Fibroblast of lung (primary cell): Measurements from ENCODE around the gene OXER1. TPM values are rescaled to one million over a fixed set of nuclear protein-coding genes. Genes with fewer than 3 reads are reported as not detected.

Source experiments
- DNase-seq, 2 donors: peaks; one replicate each; pipeline versions ENCODE4 v3.0.0 to v3.0.0-alpha.2; 2010; ENCODE audit warnings: low read depth in 2 of 2
- H2AFZ ChIP-seq: 2 replicates; pipeline ENCODE4 v1.5.1; 2012; ENCODE audit warnings: low read length, control low read depth, inconsistent platforms
- H3K27ac ChIP-seq: 2 replicates; pipeline ENCODE4 v1.5.1; 2011; ENCODE audit warnings: low read length, control low read depth; ENCODE audit not compliant: insufficient read depth
- H3K27me3 ChIP-seq: 2 replicates; pipeline ENCODE4 v1.5.1; 2011; ENCODE audit warnings: mild to moderate bottlenecking, low read length; ENCODE audit not compliant: control insufficient read depth, insufficient read depth
- H3K36me3 ChIP-seq: 2 replicates; pipeline ENCODE4 v1.5.1; 2011; ENCODE audit warnings: low read length; ENCODE audit not compliant: control insufficient read depth, insufficient read depth
- H3K4me1 ChIP-seq: 2 replicates; pipeline ENCODE4 v1.5.1; 2011; ENCODE audit warnings: low read length; ENCODE audit not compliant: control insufficient read depth, insufficient read depth; ENCODE audit errors: extremely low read depth
- H3K4me2 ChIP-seq: 2 replicates; pipeline ENCODE4 v1.5.1; 2011; ENCODE audit warnings: low read length, control low read depth; ENCODE audit not compliant: insufficient read depth; ENCODE audit errors: extremely low read depth
- H3K4me3 ChIP-seq, 4 experiments: fragments of 200-600 bp in 1 of 4; sonication (generic) in 1 of 4; replicated peaks in 1 of 4; 2 replicates each; pipeline ENCODE4 v1.5.1; 2011 to 2016; ENCODE audit warnings: low read length in 4 of 4, low read depth in 3 of 4, mild to moderate bottlenecking in 3 of 4, control low read depth in 2 of 4, inconsistent platforms in 1 of 4, mixed read lengths in 1 of 4; ENCODE audit not compliant: insufficient read depth in 1 of 4; ENCODE audit errors: control extremely low read depth in 1 of 4
- H3K79me2 ChIP-seq: 2 replicates; pipeline ENCODE4 v1.5.1; 2012; ENCODE audit warnings: mild to moderate bottlenecking, low read length, inconsistent platforms; ENCODE audit not compliant: control insufficient read depth, insufficient read depth
- H3K9ac ChIP-seq: 2 replicates; pipeline ENCODE4 v1.5.1; 2011; ENCODE audit warnings: mild to moderate bottlenecking, low read length, control low read depth; ENCODE audit not compliant: insufficient read depth
- H3K9me3 ChIP-seq: 2 replicates; pipeline ENCODE4 v1.5.1; 2012; ENCODE audit warnings: low read depth, low read length; ENCODE audit not compliant: control insufficient read depth, insufficient read depth
- H4K20me1 ChIP-seq: 2 replicates; pipeline ENCODE4 v1.5.1; 2011; ENCODE audit warnings: low read length; ENCODE audit not compliant: control insufficient read depth, insufficient read depth; ENCODE audit errors: extremely low read depth
- EZH2 ChIP-seq: IDR thresholded peaks from 2 replicates; pipeline ENCODE4 v1.5.1; 2012; ENCODE audit warnings: low read length, control low read depth, mild to moderate bottlenecking; ENCODE audit errors: missing control alignments
- polyA plus RNA-seq, 2 donors: library from polyadenylated mRNA; depleted of rRNA in 1 of 2; stranded (reverse) in 1 of 2; unstranded in 1 of 2; fragments of >200 nt; gene quantifications; 2 replicates each; pipeline ENCODE4 v1.2.1, GENCODE V29; 2011 to 2012; ENCODE audit warnings: missing spikeins in 1 of 2
- total RNA-seq: library from RNA; depleted of rRNA; stranded (reverse); fragments of >200 nt; gene quantifications from 2 replicates; pipeline ENCODE4 v1.2.1, GENCODE V29; 2014
- TF ChIP-seq, protein P1 (sequence below), 2 donors: IDR thresholded peaks in 1 of 2; conservative IDR thresholded peaks in 1 of 2; 1 replicate in 1 of 2; 2 replicates in 1 of 2; pipeline ENCODE4 v1.5.1; 2011 to 2012; ENCODE audit warnings: low read length in 2 of 2, control low read depth in 1 of 2, inconsistent platforms in 1 of 2, low read depth in 1 of 2, mild to moderate bottlenecking in 1 of 2

The OXER1 gene
- total and polyA plus RNA-seq, 2 donors (not counting 1 experiment from before 2014, with no cell fraction given), result 0.17 TPM; not detected in 1

- Histone ChIP-seq H4K20me1 (no peaks in the 10 kb centered on the region), H3K9ac (no peak overlapping the region), H3K36me3 (no peaks in the 10 kb centered on the region), H3K4me2 (no peak overlapping the region), H3K27me3 (no peaks in the 10 kb centered on the region), H3K79me2 (no peaks in the 10 kb centered on the region), H3K27ac (no peak overlapping the region), H3K4me3 (no peak overlapping the region), H2AFZ (no peak overlapping the region), H3K9me3 (no peaks in the 10 kb centered on the region), H3K4me1 (no peaks in the 10 kb centered on the region)
- DNase-seq, result no peak
- TF ChIP-seq, protein P1, sequence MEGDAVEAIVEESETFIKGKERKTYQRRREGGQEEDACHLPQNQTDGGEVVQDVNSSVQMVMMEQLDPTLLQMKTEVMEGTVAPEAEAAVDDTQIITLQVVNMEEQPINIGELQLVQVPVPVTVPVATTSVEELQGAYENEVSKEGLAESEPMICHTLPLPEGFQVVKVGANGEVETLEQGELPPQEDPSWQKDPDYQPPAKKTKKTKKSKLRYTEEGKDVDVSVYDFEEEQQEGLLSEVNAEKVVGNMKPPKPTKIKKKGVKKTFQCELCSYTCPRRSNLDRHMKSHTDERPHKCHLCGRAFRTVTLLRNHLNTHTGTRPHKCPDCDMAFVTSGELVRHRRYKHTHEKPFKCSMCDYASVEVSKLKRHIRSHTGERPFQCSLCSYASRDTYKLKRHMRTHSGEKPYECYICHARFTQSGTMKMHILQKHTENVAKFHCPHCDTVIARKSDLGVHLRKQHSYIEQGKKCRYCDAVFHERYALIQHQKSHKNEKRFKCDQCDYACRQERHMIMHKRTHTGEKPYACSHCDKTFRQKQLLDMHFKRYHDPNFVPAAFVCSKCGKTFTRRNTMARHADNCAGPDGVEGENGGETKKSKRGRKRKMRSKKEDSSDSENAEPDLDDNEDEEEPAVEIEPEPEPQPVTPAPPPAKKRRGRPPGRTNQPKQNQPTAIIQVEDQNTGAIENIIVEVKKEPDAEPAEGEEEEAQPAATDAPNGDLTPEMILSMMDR (conservative IDR thresholded peaks at IDR 0.05 in 1 of 2, IDR thresholded peaks at IDR 0.05 in 1 of 2; ENCODE audit: low read depth in 1 of 2, low read length in 2 of 2), result no peak
Measured at GRCh38 chr2:42771546-42772153, 7.7 kb upstream of the OXER1 start.

GRCh38 chr2:42770288-42771131 lies 6.6 kb upstream of the OXER1 start:
- H2AFZ ChIP-seq, result no peak overlapping the region
- no peak overlapping the region for H3K4me3 ChIP-seq
- H3K27ac ChIP-seq, result no peak overlapping the region
- H3K9ac ChIP-seq, result no peak overlapping the region
- no peaks in the 10 kb centered on the region for H3K9me3 ChIP-seq
- TF ChIP-seq, protein P1 (conservative IDR thresholded peaks at IDR 0.05 in 1 of 2, IDR thresholded peaks at IDR 0.05 in 1 of 2; ENCODE audit: low read depth in 1 of 2, low read length in 2 of 2), result peak; percentile 11 to 39
- no peak for TF ChIP-seq EZH2
- no peaks in the 10 kb centered on the region for H4K20me1 ChIP-seq
- peak; percentile 29 to 49 for DNase-seq
- no peak overlapping the region for H3K4me2 ChIP-seq
- H3K4me1 ChIP-seq, result no peaks in the 10 kb centered on the region
- no peaks in the 10 kb centered on the region for H3K27me3 ChIP-seq
- no peaks in the 10 kb centered on the region for H3K36me3 ChIP-seq
- H3K79me2 ChIP-seq, result no peaks in the 10 kb centered on the region

DNA sequence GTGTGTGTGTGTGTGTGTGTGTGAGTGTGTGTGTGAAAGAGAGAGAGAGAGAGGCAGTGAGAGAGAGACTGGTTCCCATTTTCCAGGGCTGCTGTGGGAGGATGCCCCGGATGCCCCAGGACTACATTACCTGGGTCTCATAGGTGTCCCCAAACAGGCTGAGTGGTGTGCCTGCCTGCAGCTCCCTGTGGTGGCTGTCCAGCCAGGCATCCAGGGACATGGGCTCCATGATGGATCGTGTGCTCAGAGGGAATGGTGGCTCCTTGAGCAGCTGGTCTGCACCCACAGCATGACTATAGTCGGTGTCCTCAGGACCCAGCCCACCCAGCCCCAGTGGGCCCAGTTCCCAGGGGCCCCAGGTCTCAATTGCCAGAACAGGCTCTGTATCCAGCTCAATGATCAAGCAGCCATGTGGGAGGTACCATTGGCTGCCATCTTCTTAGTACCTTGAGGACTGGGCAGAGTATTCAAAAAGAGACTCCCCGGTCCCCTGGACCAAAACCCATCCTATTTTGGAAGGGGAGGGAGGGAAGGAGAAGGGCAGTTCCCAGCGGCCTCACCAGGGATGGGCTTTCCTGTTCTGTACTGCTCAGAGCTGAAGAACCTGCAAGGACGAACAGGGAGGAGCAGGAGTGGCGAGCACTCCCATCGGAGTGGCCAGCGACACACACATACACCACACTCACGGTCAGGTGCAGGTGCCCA lies 5.8 kb upstream of the OXER1 start:
- H3K4me2 ChIP-seq, result no peak overlapping the region
- no peaks in the 10 kb centered on the region for H3K36me3 ChIP-seq
- DNase-seq, result no peak
- no peaks in the 10 kb centered on the region for H3K9me3 ChIP-seq
- H3K27me3 ChIP-seq, result no peaks in the 10 kb centered on the region
- no peak overlapping the region for H3K27ac ChIP-seq
- no peak overlapping the region for H3K4me3 ChIP-seq
- no peaks in the 10 kb centered on the region for H4K20me1 ChIP-seq
- H3K79me2 ChIP-seq, result no peaks in the 10 kb centered on the region
- no peak overlapping the region for H2AFZ ChIP-seq
- TF ChIP-seq, protein P1 (conservative IDR thresholded peaks at IDR 0.05 in 1 of 2, IDR thresholded peaks at IDR 0.05 in 1 of 2; ENCODE audit: low read depth in 1 of 2, low read length in 2 of 2), result no peak
- no peak for TF ChIP-seq EZH2
- H3K4me1 ChIP-seq, result no peaks in the 10 kb centered on the region
- H3K9ac ChIP-seq, result no peak overlapping the region
